Measurements from ENCODE around the gene MEGF8.

- TF ChIP-seq CTCF (IDR thresholded peaks at IDR 0.05) (no peak), POLR2A (IDR thresholded peaks at IDR 0.05) (no peak)
These were observed 10.5 kb downstream of the MEGF8 start for GRCh38 chr19:42335971-42336370.
